Ishikawa (cell line): ENCODE data around the gene LAMB1.

Experiments
- NFIC ChIP-seq: IDR thresholded peaks from 2 replicates; pipeline ENCODE4 v1.6.1; 2012
- TAF1 ChIP-seq: IDR thresholded peaks from 2 replicates; pipeline ENCODE4 v1.6.1; 2012; ENCODE audit warnings: low read depth, mild to moderate bottlenecking
- TF ChIP-seq, protein P1 (sequence below): IDR thresholded peaks from 2 replicates; pipeline ENCODE4 v1.6.1; 2012
- TF ChIP-seq, protein P2 (sequence below): IDR thresholded peaks from 2 replicates; pipeline ENCODE4 v1.6.1; 2012; ENCODE audit warnings: low read depth, mild to moderate bottlenecking

DNA sequence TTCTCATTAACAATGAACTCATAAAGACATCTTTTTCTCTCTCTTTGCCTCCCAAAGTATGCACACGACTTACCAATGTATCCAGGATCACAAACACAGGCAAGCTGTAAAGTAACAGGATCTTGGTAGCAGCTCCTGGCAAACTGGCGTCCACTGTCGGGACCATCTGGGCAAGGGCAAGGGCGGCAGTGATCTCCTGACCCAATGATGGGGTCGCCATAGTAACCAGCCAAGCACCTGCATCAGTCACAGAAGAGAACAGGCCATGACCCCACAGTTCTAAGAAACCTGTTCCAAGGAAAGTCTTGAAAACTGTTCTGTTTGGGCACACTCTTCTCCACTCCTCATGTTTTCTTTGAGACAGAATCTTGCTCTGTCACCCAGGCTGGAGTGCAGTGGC is 47.6 kb downstream of the LAMB1 start:
- TF ChIP-seq, protein P1, sequence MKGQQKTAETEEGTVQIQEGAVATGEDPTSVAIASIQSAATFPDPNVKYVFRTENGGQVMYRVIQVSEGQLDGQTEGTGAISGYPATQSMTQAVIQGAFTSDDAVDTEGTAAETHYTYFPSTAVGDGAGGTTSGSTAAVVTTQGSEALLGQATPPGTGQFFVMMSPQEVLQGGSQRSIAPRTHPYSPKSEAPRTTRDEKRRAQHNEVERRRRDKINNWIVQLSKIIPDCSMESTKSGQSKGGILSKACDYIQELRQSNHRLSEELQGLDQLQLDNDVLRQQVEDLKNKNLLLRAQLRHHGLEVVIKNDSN: no peak
- TF ChIP-seq NFIC: no peak
- TF ChIP-seq, protein P2, sequence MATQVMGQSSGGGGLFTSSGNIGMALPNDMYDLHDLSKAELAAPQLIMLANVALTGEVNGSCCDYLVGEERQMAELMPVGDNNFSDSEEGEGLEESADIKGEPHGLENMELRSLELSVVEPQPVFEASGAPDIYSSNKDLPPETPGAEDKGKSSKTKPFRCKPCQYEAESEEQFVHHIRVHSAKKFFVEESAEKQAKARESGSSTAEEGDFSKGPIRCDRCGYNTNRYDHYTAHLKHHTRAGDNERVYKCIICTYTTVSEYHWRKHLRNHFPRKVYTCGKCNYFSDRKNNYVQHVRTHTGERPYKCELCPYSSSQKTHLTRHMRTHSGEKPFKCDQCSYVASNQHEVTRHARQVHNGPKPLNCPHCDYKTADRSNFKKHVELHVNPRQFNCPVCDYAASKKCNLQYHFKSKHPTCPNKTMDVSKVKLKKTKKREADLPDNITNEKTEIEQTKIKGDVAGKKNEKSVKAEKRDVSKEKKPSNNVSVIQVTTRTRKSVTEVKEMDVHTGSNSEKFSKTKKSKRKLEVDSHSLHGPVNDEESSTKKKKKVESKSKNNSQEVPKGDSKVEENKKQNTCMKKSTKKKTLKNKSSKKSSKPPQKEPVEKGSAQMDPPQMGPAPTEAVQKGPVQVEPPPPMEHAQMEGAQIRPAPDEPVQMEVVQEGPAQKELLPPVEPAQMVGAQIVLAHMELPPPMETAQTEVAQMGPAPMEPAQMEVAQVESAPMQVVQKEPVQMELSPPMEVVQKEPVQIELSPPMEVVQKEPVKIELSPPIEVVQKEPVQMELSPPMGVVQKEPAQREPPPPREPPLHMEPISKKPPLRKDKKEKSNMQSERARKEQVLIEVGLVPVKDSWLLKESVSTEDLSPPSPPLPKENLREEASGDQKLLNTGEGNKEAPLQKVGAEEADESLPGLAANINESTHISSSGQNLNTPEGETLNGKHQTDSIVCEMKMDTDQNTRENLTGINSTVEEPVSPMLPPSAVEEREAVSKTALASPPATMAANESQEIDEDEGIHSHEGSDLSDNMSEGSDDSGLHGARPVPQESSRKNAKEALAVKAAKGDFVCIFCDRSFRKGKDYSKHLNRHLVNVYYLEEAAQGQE: no peak
- TF ChIP-seq TAF1: no peak
